GM12878 (cell line): ENCODE results near the gene RRP1B. TPM values are rescaled to one million over a fixed set of nuclear protein-coding genes. Genes with fewer than 3 reads are reported as not detected.

Source experiments
- ATAC-seq: fragments of 200-7000 bp; cut with Tn5 transposase; 3 replicates; pipeline ENCODE4 v1.9.1; 2020; ENCODE audit warnings: mild to moderate bottlenecking, moderate library complexity
- BruUV-seq: library from RNA; stranded (reverse); fragments of 400-500 nt; replicated peaks from 2 replicates; lab custom pipeline; 2021; lab: Mats Ljungman, UMichigan
- CTCF ChIA-PET: fragments of 300-600 bp; sonication (Branson Sonifier 250); formaldehyde crosslinking; extraction: SDS; loops from one replicate; lab custom pipeline; 2021; ENCODE audit warnings: inconsistent platforms; lab: Yijun Ruan, JAX
- POLR2A ChIA-PET: fragments of 350-600 bp; formaldehyde crosslinking; extraction: SDS; loops from one replicate; lab custom pipeline; 2021; ENCODE audit warnings: inconsistent platforms; lab: Charles Lee
- RAD21 ChIA-PET: fragments of 300-600 bp; sonication (Branson Sonifier 250); formaldehyde crosslinking; loops from one replicate; lab custom pipeline; 2023; ENCODE audit warnings: antibody characterized with exemption; ENCODE audit not compliant: unreplicated experiment; lab: Charles Lee
- SMC1A ChIA-PET: fragments of 300-600 bp; sonication (Branson Sonifier 250); formaldehyde crosslinking; loops from one replicate; lab custom pipeline; 2023; ENCODE audit not compliant: unreplicated experiment, uncharacterized antibody; lab: Charles Lee
- DNase-seq: peaks from one replicate; pipeline ENCODE4 v3.0.0-alpha.2; 2011; ENCODE audit warnings: low read depth, low spot score
- FAIRE-seq: peaks from 3 replicates; lab custom pipeline; 2011; peaks lifted over from hg19 to GRCh38; lab: Jason Lieb, UNC
- H2AFZ ChIP-seq: 2 replicates; pipeline ENCODE4 v1.6.0; 2011; ENCODE audit warnings: low read depth, low read length, control low read depth; ENCODE audit not compliant: control insufficient read depth
- H3K27ac ChIP-seq: 2 replicates; pipeline ENCODE4 v1.5.1; 2011; ENCODE audit warnings: control low read depth; ENCODE audit not compliant: control insufficient read depth, insufficient read depth
- H3K27me3 ChIP-seq, 2 experiments: replicated peaks in 1 of 2; 2 replicates each; pipeline versions ENCODE4 v1.6.0 to v1.6.1; 2011; ENCODE audit warnings: low read length in 1 of 2; ENCODE audit not compliant: control insufficient read depth in 2 of 2, insufficient read depth in 2 of 2
- H3K36me3 ChIP-seq, 2 experiments: 2 replicates each; pipeline ENCODE4 v1.5.1; 2011; ENCODE audit warnings: low read length in 1 of 2; ENCODE audit not compliant: control insufficient read depth in 2 of 2, insufficient read depth in 2 of 2
- H3K4me1 ChIP-seq: 2 replicates; pipeline ENCODE4 v1.6.1; 2011; ENCODE audit warnings: mild to moderate bottlenecking, low read length, moderate library complexity, mixed read lengths; ENCODE audit not compliant: control insufficient read depth, insufficient read depth
- H3K4me2 ChIP-seq: 2 replicates; pipeline ENCODE4 v1.6.0; 2011; ENCODE audit warnings: control low read depth; ENCODE audit not compliant: control insufficient read depth, insufficient read depth
- H3K4me3 ChIP-seq: fragments of 200-600 bp; sonication (generic); 2 replicates; pipeline ENCODE4 v1.5.1; 2016
- H3K79me2 ChIP-seq: 2 replicates; pipeline ENCODE4 v1.6.0; 2011; ENCODE audit warnings: low read length; ENCODE audit not compliant: control insufficient read depth, insufficient read depth
- H3K9ac ChIP-seq: 2 replicates; pipeline ENCODE4 v1.8.0; 2011; ENCODE audit warnings: low read length, control low read depth, mixed read lengths; ENCODE audit not compliant: control insufficient read depth, insufficient read depth
- H3K9me3 ChIP-seq: replicated peaks from 3 replicates; pipeline ENCODE4 v1.5.1; 2011; ENCODE audit warnings: mild to moderate bottlenecking, low read length; ENCODE audit not compliant: control insufficient read depth, insufficient read depth
- H4K20me1 ChIP-seq: 2 replicates; pipeline ENCODE4 v1.6.0; 2011; ENCODE audit not compliant: control insufficient read depth, insufficient read depth
- ASH2L ChIP-seq: fragments of 300-600, 200-600 bp; sonication (generic); IDR thresholded peaks from 2 replicates; pipeline ENCODE4 v1.6.1; 2017; ENCODE audit warnings: low read depth, mild to moderate bottlenecking, borderline replicate concordance
- BRCA1 ChIP-seq: IDR thresholded peaks from 2 replicates; pipeline ENCODE4 v1.6.1; 2011; ENCODE audit warnings: low read depth, low read length, improper control_type of control experiment
- CBX3 ChIP-seq: fragments of 200-600 bp; sonication (generic); IDR thresholded peaks from 2 replicates; pipeline ENCODE4 v1.6.1; 2016; ENCODE audit warnings: low read depth, borderline replicate concordance
- CHD2 ChIP-seq: IDR thresholded peaks from 2 replicates; pipeline ENCODE4 v1.6.1; 2011; ENCODE audit warnings: low read depth, low read length, improper control_type of control experiment, borderline replicate concordance
- CTCF ChIP-seq, 3 experiments: IDR thresholded peaks in 2 of 3; conservative IDR thresholded peaks in 1 of 3; 2 replicates each; pipeline ENCODE4 v1.5.1; 2011; ENCODE audit warnings: low read depth in 3 of 3, low read length in 3 of 3, mild to moderate bottlenecking in 3 of 3, control low read depth in 2 of 3, moderate library complexity in 2 of 3, inconsistent platforms in 1 of 3, mixed read lengths in 1 of 3; ENCODE audit not compliant: control insufficient read depth in 2 of 3, insufficient read depth in 1 of 3; ENCODE audit errors: extremely low read depth in 1 of 3
- FOXM1 ChIP-seq: IDR thresholded peaks from 2 replicates; pipeline ENCODE4 v1.6.1; 2012; ENCODE audit warnings: low read depth, mild to moderate bottlenecking, inconsistent platforms, low read length, moderate library complexity
- IRF5 ChIP-seq: fragments of 450-650 bp; IDR thresholded peaks from 2 replicates; pipeline ENCODE4 v1.6.1; 2017; ENCODE audit warnings: borderline replicate concordance
- JUND ChIP-seq: IDR thresholded peaks from 2 replicates; pipeline ENCODE4 v1.6.1; 2012; ENCODE audit warnings: low read depth, mild to moderate bottlenecking, low read length, improper control_type of control experiment, moderate library complexity
- TBL1XR1 ChIP-seq: IDR thresholded peaks from 2 replicates; pipeline ENCODE4 v1.6.1; 2012; ENCODE audit warnings: low read depth, low read length, improper control_type of control experiment
- ZBTB11 ChIP-seq: fragments of 450-650 bp; formaldehyde crosslinking; IDR thresholded peaks from 2 replicates; pipeline ENCODE4 v1.5.0; 2022; ENCODE audit warnings: mild to moderate bottlenecking, missing genetic modification characterization
- WGBS: methylation state at CpG from one replicate; pipeline ENCODE4 v1.1.6; 2016; ENCODE audit warnings: low lambda C conversion rate; ENCODE audit not compliant: insufficient replicate concordance, insufficient coverage; ENCODE audit errors: missing lambda C conversion rate; 5-methylcytosine and 5-hydroxymethylcytosine counted together
- in situ Hi-C: fragments of 300-500 bp; cut with MboI; formaldehyde crosslinking; loops from 9 replicates; pipeline ENCODE4 v1.14.3; 2018; ENCODE audit warnings: mixed read lengths
- intact Hi-C: fragments of 100-400 bp; cut with micrococcal nuclease; formaldehyde crosslinking; loops from one replicate; pipeline ENCODE4 v1.14.2; 2022; ENCODE audit not compliant: unreplicated experiment
- polyA plus RNA-seq, 11 experiments: library from polyadenylated mRNA; depleted of rRNA in 4 of 11; unstranded in 6 of 11; stranded (reverse) in 5 of 11; fragments of >200 nt; fragmentation: Nextera tagmentation in 4 of 11; fragmentation: Illumina TruSeq in 1 of 11; extraction: Ambion mirVana in 4 of 11; extraction: Trizol in 1 of 11; gene quantifications; 1 replicate in 1 of 11; 2 replicates in 10 of 11; pipeline versions ENCODE4 v1.2.1 to v1.2.3, GENCODE V29; 2011 to 2016; ENCODE audit warnings: inconsistent platforms in 2 of 11, missing spikeins in 2 of 11, low read depth in 1 of 11
- total RNA-seq, 4 experiments: library from RNA; depleted of rRNA in 3 of 4; stranded (reverse); fragments of >200 nt in 3 of 4; fragmentation: Illumina TruSeq in 1 of 4; extraction: Trizol in 1 of 4; gene quantifications; 2 replicates each; pipeline versions ENCODE4 v1.2.1 to v1.2.3, GENCODE V29; 2013 to 2021
- TF ChIP-seq, protein P1 (sequence below): fragments of 450-650 bp; IDR thresholded peaks from 2 replicates; pipeline ENCODE4 v1.6.1; 2018; ENCODE audit warnings: borderline replicate concordance, mild to moderate bottlenecking; ENCODE audit not compliant: partially characterized antibody

The RRP1B gene
- total and polyA plus RNA-seq, 10 of the 15 experiments (the other 5 are each of a cell fraction or from before 2014, with no cell fraction given) = 8.1 to 57.4 (median 38.1) TPM

GRCh38 chr21:43619344-43619743, 40.0 kb upstream of the RRP1B start:
- no peak overlapping the region for H2AFZ ChIP-seq
- CTCF ChIA-PET = no interaction called here

More at GRCh38 chr21:43619344-43619743, 40.0 kb upstream of the RRP1B start:
- in situ Hi-C loops = no loop called here
- Histone ChIP-seq H3K4me1 (peaks cover 1% of the 10 kb centered on the region; the same call in 1 of the 2 replicates), H4K20me1 (no peaks in the 10 kb centered on the region), H3K9me3 (peaks cover 3% of the 10 kb centered on the region; the same call in 2 of the 3 replicates), H3K79me2 (no peaks in the 10 kb centered on the region), H3K4me2 (no peak overlapping the region), H3K36me3 (no peaks in the 10 kb centered on the region), H3K27ac (no peak overlapping the region), H3K9ac (no peak overlapping the region), H3K4me3 (no peak overlapping the region), H3K27me3 (no peaks in the 10 kb centered on the region)
- no peak for ATAC-seq
- no peak for TF ChIP-seq CHD2
- TF ChIP-seq ZBTB11 (CRISPR knock-in tag) = no peak
- TF ChIP-seq ASH2L = no peak
- TF ChIP-seq IRF5 = no peak
- TF ChIP-seq FOXM1 = no peak
- TF ChIP-seq CTCF (IDR thresholded peaks at IDR 0.05 in 2 of 3, conservative IDR thresholded peaks at IDR 0.05 in 1 of 3; ENCODE audit: control insufficient read depth in 2 of 3, extremely low read depth in 1 of 3, insufficient read depth in 1 of 3, low read depth in 3 of 3, low read length in 3 of 3) = no peak
- TF ChIP-seq, protein P1, sequence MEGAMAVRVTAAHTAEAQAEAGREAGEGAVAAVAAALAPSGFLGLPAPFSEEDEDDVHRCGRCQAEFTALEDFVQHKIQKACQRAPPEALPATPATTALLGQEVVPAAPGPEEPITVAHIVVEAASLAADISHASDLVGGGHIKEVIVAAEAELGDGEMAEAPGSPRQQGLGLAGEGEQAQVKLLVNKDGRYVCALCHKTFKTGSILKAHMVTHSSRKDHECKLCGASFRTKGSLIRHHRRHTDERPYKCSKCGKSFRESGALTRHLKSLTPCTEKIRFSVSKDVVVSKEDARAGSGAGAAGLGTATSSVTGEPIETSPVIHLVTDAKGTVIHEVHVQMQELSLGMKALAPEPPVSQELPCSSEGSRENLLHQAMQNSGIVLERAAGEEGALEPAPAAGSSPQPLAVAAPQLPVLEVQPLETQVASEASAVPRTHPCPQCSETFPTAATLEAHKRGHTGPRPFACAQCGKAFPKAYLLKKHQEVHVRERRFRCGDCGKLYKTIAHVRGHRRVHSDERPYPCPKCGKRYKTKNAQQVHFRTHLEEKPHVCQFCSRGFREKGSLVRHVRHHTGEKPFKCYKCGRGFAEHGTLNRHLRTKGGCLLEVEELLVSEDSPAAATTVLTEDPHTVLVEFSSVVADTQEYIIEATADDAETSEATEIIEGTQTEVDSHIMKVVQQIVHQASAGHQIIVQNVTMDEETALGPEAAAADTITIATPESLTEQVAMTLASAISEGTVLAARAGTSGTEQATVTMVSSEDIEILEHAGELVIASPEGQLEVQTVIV = no peak
- TF ChIP-seq JUND = no peak
- no peak for TF ChIP-seq CBX3
- no peak for TF ChIP-seq TBL1XR1
- TF ChIP-seq BRCA1 = no peak
- no TSS peak for BruUV-seq
- RAD21 ChIA-PET = interaction anchor here (0.6 to 1.0 kb wide), 2 partner anchors 9 to 41 kb away, joined by 4 read pairs; no protein-coding TSS in a partner anchor
- SMC1A ChIA-PET = no interaction called here
- no peak for FAIRE-seq
- WGBS = 78% methylated on average over 4 of the region's 4 CpGs
- intact Hi-C loops = no loop called here
- DNase-seq = no peak
- POLR2A ChIA-PET = no interaction called here
